ENCODE measurements around the gene ZNF136.

DNA sequence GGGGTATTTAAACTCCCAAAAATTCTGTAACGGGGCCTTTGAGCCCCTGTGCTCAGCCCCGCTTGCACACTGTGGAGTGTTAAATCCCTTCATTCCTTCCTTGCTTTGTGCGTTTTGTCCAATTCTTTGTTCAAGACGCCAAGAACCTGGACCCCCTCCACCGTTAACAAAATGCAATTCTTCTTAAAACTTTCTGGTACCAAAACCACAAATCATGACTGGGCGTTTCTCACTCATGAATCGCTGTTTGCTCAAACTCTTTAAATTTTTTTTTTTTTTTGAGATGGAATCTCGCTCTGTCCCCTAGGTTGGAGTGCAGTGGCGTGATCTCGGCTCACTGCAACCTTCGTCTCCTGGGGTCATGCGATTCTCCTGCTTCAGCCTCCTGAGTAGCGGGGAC lies 23.6 kb upstream of the ZNF136 start:
- TF ChIP-seq, protein P1, sequence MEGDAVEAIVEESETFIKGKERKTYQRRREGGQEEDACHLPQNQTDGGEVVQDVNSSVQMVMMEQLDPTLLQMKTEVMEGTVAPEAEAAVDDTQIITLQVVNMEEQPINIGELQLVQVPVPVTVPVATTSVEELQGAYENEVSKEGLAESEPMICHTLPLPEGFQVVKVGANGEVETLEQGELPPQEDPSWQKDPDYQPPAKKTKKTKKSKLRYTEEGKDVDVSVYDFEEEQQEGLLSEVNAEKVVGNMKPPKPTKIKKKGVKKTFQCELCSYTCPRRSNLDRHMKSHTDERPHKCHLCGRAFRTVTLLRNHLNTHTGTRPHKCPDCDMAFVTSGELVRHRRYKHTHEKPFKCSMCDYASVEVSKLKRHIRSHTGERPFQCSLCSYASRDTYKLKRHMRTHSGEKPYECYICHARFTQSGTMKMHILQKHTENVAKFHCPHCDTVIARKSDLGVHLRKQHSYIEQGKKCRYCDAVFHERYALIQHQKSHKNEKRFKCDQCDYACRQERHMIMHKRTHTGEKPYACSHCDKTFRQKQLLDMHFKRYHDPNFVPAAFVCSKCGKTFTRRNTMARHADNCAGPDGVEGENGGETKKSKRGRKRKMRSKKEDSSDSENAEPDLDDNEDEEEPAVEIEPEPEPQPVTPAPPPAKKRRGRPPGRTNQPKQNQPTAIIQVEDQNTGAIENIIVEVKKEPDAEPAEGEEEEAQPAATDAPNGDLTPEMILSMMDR (conservative IDR thresholded peaks at IDR 0.05; ENCODE audit: low read depth in 2 of 2) = no peak
- TF ChIP-seq POLR2AphosphoS5 (IDR thresholded peaks at IDR 0.05; ENCODE audit: low read depth) = no peak

Data from GM23338 (cell line).